K562 (cell line): ENCODE measurements around the gene CD68. TPM values are rescaled to one million over a fixed set of nuclear protein-coding genes. Genes with fewer than 3 reads are reported as not detected.

Source experiments
- C11orf30 ChIP-seq: fragments of 450-650 bp; IDR thresholded peaks from 2 replicates; pipeline ENCODE4 v1.6.1; 2016; ENCODE audit warnings: low read depth, mild to moderate bottlenecking
- CREB3L1 ChIP-seq: fragments of 450-650 bp; IDR thresholded peaks from 2 replicates; pipeline ENCODE4 v1.6.1; 2014; ENCODE audit warnings: low read depth, mild to moderate bottlenecking, moderate library complexity, borderline replicate concordance
- CTBP1 ChIP-seq: fragments of 450-650 bp; IDR thresholded peaks from 2 replicates; pipeline ENCODE4 v1.6.1; 2016; ENCODE audit warnings: borderline replicate concordance
- HNRNPUL1 ChIP-seq: fragments of 200-400 bp; formaldehyde crosslinking; IDR thresholded peaks from 2 replicates; pipeline ENCODE4 v1.6.1; 2017; ENCODE audit warnings: low read length
- LARP7 ChIP-seq: fragments of 450-650 bp; IDR thresholded peaks from 2 replicates; pipeline ENCODE4 v1.6.1; 2016
- NBN ChIP-seq: fragments of 450-650 bp; IDR thresholded peaks from 2 replicates; pipeline ENCODE4 v1.6.1; 2016; ENCODE audit warnings: low read depth, mild to moderate bottlenecking
- PCBP2 ChIP-seq: fragments of 200-400 bp; formaldehyde crosslinking; IDR thresholded peaks from 2 replicates; pipeline ENCODE4 v1.6.1; 2018; ENCODE audit warnings: low read length, low read depth, mild to moderate bottlenecking, moderate library complexity; ENCODE audit not compliant: poor library complexity, severe bottlenecking
- PRMT5 ChIP-seq: sonication (generic); formaldehyde crosslinking; IDR thresholded peaks from 2 replicates; pipeline ENCODE4 v1.5.0; 2020; ENCODE audit warnings: missing genetic modification reagents
- RREB1 ChIP-seq: fragments of 250-450 bp; sonication (Bioruptor Pico); IDR thresholded peaks from 2 replicates; pipeline ENCODE4 v1.4.0; 2020
- SNIP1 ChIP-seq: fragments of 450-650 bp; IDR thresholded peaks from 2 replicates; pipeline ENCODE4 v1.7.1; 2017; ENCODE audit warnings: low read depth, mild to moderate bottlenecking
- SRF ChIP-seq, 2 experiments: fragments of 250-450, 450-650 bp in 1 of 2; sonication (Bioruptor Pico) in 1 of 2; sonication (generic) in 1 of 2; formaldehyde crosslinking; IDR thresholded peaks; 2 replicates each; pipeline versions ENCODE4 v1.5.0 to v1.5.1; 2020 to 2022; ENCODE audit warnings: mild to moderate bottlenecking in 1 of 2, missing genetic modification reagents in 1 of 2
- TEAD4 ChIP-seq, 2 experiments: sonication (generic) in 1 of 2; formaldehyde crosslinking in 1 of 2; IDR thresholded peaks; 2 replicates each; pipeline versions ENCODE4 v1.6.1 to v1.8.0; 2012 to 2022; ENCODE audit warnings: borderline replicate concordance in 1 of 2, inconsistent platforms in 1 of 2, low read length in 1 of 2, mild to moderate bottlenecking in 1 of 2, missing genetic modification reagents in 1 of 2
- TFAM ChIP-seq: fragments of 250-450 bp; sonication (Bioruptor Pico); conservative IDR thresholded peaks from 2 replicates; pipeline ENCODE4 v1.5.0; 2021; ENCODE audit warnings: mild to moderate bottlenecking, moderate library complexity
- THRB ChIP-seq: fragments of 450-650 bp; formaldehyde crosslinking; conservative IDR thresholded peaks from 2 replicates; pipeline ENCODE4 v1.4.0; 2022; ENCODE audit warnings: mild to moderate bottlenecking, missing genetic modification characterization
- ZBTB43 ChIP-seq: sonication (generic); formaldehyde crosslinking; IDR thresholded peaks from 2 replicates; pipeline ENCODE4 v1.8.0; 2023; ENCODE audit warnings: mild to moderate bottlenecking, missing genetic modification reagents
- ZFX ChIP-seq: sonication (generic); formaldehyde crosslinking; IDR thresholded peaks from 2 replicates; pipeline ENCODE4 v1.8.0; 2022; ENCODE audit warnings: mild to moderate bottlenecking, missing genetic modification reagents, moderate library complexity
- ZNF174 ChIP-seq: fragments of 250-450 bp; sonication (Bioruptor Pico); IDR thresholded peaks from 2 replicates; pipeline ENCODE4 v1.4.0; 2020; ENCODE audit warnings: mild to moderate bottlenecking
- ZNF253 ChIP-seq: fragments of 250-450 bp; sonication (Bioruptor Pico); conservative IDR thresholded peaks from 2 replicates; pipeline ENCODE4 v1.6.1; 2021; ENCODE audit warnings: mild to moderate bottlenecking
- polyA plus RNA-seq, 8 experiments: library from polyadenylated mRNA; depleted of rRNA in 4 of 8; stranded (reverse) in 5 of 8; unstranded in 3 of 8; fragments of >200 nt; fragmentation: Nextera tagmentation in 2 of 8; fragmentation: Illumina TruSeq in 1 of 8; extraction: Ambion mirVana in 2 of 8; extraction: Trizol in 1 of 8; gene quantifications; 2 replicates each; pipeline versions ENCODE4 v1.2.1 to v1.2.3, GENCODE V29; 2011 to 2014; ENCODE audit warnings: inconsistent platforms in 1 of 8, missing spikeins in 1 of 8
- total RNA-seq, 7 experiments: library from RNA; depleted of rRNA in 6 of 7; stranded (reverse); fragments of >200 nt in 6 of 7; fragmentation: Illumina TruSeq in 2 of 7; extraction: Trizol in 2 of 7; gene quantifications; 2 replicates each; pipeline versions ENCODE4 v1.2.1 to v1.2.3, GENCODE V29; 2011 to 2021; ENCODE audit warnings: low replicate concordance in 1 of 7

CD68 gene
- total and polyA plus RNA-seq, 9 of the 15 experiments (the other 6 are each of a cell fraction or from before 2014, with no cell fraction given) = 28.2 to 89.8 (median 37.7) TPM

- peak; percentile 96 for TF ChIP-seq CREB3L1
- TF ChIP-seq C11orf30 = peak; percentile 93
- peak; percentile 54 for TF ChIP-seq TEAD4 (IDR thresholded peaks at IDR 0.05; ENCODE audit: low read length)
- no peak for TF ChIP-seq TEAD4 (CRISPR knock-in tag; IDR thresholded peaks at IDR 0.05; ENCODE audit: borderline replicate concordance)
- TF ChIP-seq ZNF253 (CRISPR knock-in tag) = no peak
- TF ChIP-seq RREB1 = no peak
- no peak for TF ChIP-seq LARP7
- no peak for TF ChIP-seq TFAM
- no peak for TF ChIP-seq SNIP1
- TF ChIP-seq THRB (CRISPR knock-in tag) = no peak
- TF ChIP-seq PRMT5 (CRISPR knock-in tag) = no peak
- TF ChIP-seq CTBP1 = no peak
- no peak; the same call in 1 of the 2 replicates for TF ChIP-seq NBN
- no peak for TF ChIP-seq PCBP2
- no peak for TF ChIP-seq ZNF174
- no peak for TF ChIP-seq HNRNPUL1
- no peak for TF ChIP-seq SRF (CRISPR knock-in tag; IDR thresholded peaks at IDR 0.05)
- no peak for TF ChIP-seq ZBTB43 (CRISPR knock-in tag)
- TF ChIP-seq ZFX (CRISPR knock-in tag) = peak; percentile 91
These were observed 4.0 kb downstream of the CD68 start, which contains the start of gene MPDU1 (continued) for GRCh38 chr17:7583253-7584109.
